Measurements from ENCODE around the gene ZNF880. TPM values are rescaled to one million over a fixed set of nuclear protein-coding genes. Genes with fewer than 3 reads are reported as not detected.

The ZNF880 gene
- polyA plus RNA-seq, 1 experiment, result 19.9 TPM

- Histone ChIP-seq H3K27me3 (ENCODE audit: control insufficient read depth, insufficient read depth, low read length) (no peaks in the 10 kb centered on the region), H3K27ac (ENCODE audit: low read depth, low read length) (no peak overlapping the region), H3K4me3 (ENCODE audit: low read depth, low read length) (no peak overlapping the region), H3K9me3 (ENCODE audit: control insufficient read depth, insufficient read depth, low read length) (peaks cover 54% of the 10 kb centered on the region)
- no peak for TF ChIP-seq CTCF (IDR thresholded peaks at IDR 0.05; ENCODE audit: low read depth, low read length)
- ChIA-PET CTCF (no interaction called here), POLR2A (no interaction called here)
- no peak for DNase-seq (ENCODE audit: low read depth, low spot score)
These were observed 3.3 kb upstream of the ZNF880 start for GRCh38 chr19:52366414-52366824.

- ChIA-PET CTCF (no interaction called here), POLR2A (no interaction called here)
- DNase-seq (ENCODE audit: low read depth, low spot score), result no peak
- H3K9me3 ChIP-seq (ENCODE audit: control insufficient read depth, insufficient read depth, low read length), result peaks cover 65% of the 10 kb centered on the region
- peak overlapping the region; percentile 85 for H3K4me3 ChIP-seq (ENCODE audit: low read depth, low read length)
- no peaks in the 10 kb centered on the region for H3K27me3 ChIP-seq (ENCODE audit: control insufficient read depth, insufficient read depth, low read length)
- no peak for TF ChIP-seq CTCF (IDR thresholded peaks at IDR 0.05; ENCODE audit: low read depth, low read length)
- peak overlapping the region; percentile 100 for H3K27ac ChIP-seq (ENCODE audit: low read depth, low read length)
These were observed 603 bp downstream of the ZNF880 start for GRCh38 chr19:52370341-52370710.

- Histone ChIP-seq H3K4me3 (ENCODE audit: low read depth, low read length) (no peak overlapping the region), H3K27me3 (ENCODE audit: control insufficient read depth, insufficient read depth, low read length) (no peaks in the 10 kb centered on the region), H3K9me3 (ENCODE audit: control insufficient read depth, insufficient read depth, low read length) (peaks cover 64% of the 10 kb centered on the region), H3K27ac (ENCODE audit: low read depth, low read length) (no peak overlapping the region)
- no peak for DNase-seq (ENCODE audit: low read depth, low spot score)
- TF ChIP-seq CTCF (IDR thresholded peaks at IDR 0.05; ENCODE audit: low read depth, low read length), result no peak
- CTCF ChIA-PET, result no interaction called here
- POLR2A ChIA-PET, result interaction anchor here (0.6 kb wide), 1 partner anchor 1739 kb away, joined by 3 read pairs; no protein-coding TSS in a partner anchor
These were observed 21.4 kb downstream of the ZNF880 start for GRCh38 chr19:52391135-52391534.

- H3K9me3 ChIP-seq (ENCODE audit: control insufficient read depth, insufficient read depth, low read length), result peaks cover 43% of the 10 kb centered on the region
- ChIA-PET CTCF (interaction anchor here (1.1 kb wide), 1 partner anchor 10 kb away, joined by 3 read pairs; no protein-coding TSS in a partner anchor), POLR2A (no interaction called here)
- peak within 1 kb of the TSS; percentile 87 for H3K27ac ChIP-seq (ENCODE audit: low read depth, low read length)
- DNase-seq (ENCODE audit: low read depth, low spot score), result peak; percentile 88
- H3K27me3 ChIP-seq (ENCODE audit: control insufficient read depth, insufficient read depth, low read length), result no peaks in the 10 kb centered on the region
- no peak for TF ChIP-seq CTCF (IDR thresholded peaks at IDR 0.05; ENCODE audit: low read depth, low read length)
- peak within 1 kb of the TSS; percentile 93 for H3K4me3 ChIP-seq (ENCODE audit: low read depth, low read length)
These were observed 27.8 kb downstream of the ZNF880 start, which contains the start of gene ZNF528 for GRCh38 chr19:52397310-52398080. Gene ZNF528, plus strand, starts transcription at chr19:52397849. Its CDS starts 4,165 bp downstream, at chr19:52402014.

- peak overlapping the region; percentile 93 for H3K4me3 ChIP-seq (ENCODE audit: low read depth, low read length)
- H3K27ac ChIP-seq (ENCODE audit: low read depth, low read length), result peak overlapping the region; percentile 87
- CTCF ChIA-PET, result interaction anchor here (1.1 kb wide), 1 partner anchor 10 kb away, joined by 3 read pairs; no protein-coding TSS in a partner anchor
- DNase-seq (ENCODE audit: low read depth, low spot score), result no peak
- H3K9me3 ChIP-seq (ENCODE audit: control insufficient read depth, insufficient read depth, low read length), result peaks cover 39% of the 10 kb centered on the region
- no peaks in the 10 kb centered on the region for H3K27me3 ChIP-seq (ENCODE audit: control insufficient read depth, insufficient read depth, low read length)
- POLR2A ChIA-PET, result no interaction called here
- no peak; the same call in 1 of the 2 replicates for TF ChIP-seq CTCF (IDR thresholded peaks at IDR 0.05; ENCODE audit: low read depth, low read length)
These were observed 28.3 kb downstream of the ZNF880 start for GRCh38 chr19:52398081-52398441.

Measured in AG04450 (cell line).